CD4-positive, alpha-beta memory T cell (primary cell): ENCODE measurements around the gene TRAF3. TPM values are rescaled to one million over a fixed set of nuclear protein-coding genes. Genes with fewer than 3 reads are reported as not detected.
A peak's percentile ranks its signal among the peaks of the same experiment; 100 is the strongest.
"Not testable (repeated sequence)": the region's sequence is repeated elsewhere in the genome, so short reads cannot be mapped to it uniquely, and the experiment has no call there.

ENCODE experiments used
- CTCF ChIA-PET: fragments of 350-600 bp; sonication (Branson Sonifier 250); formaldehyde crosslinking; loops from one replicate; lab custom pipeline; 2021; ENCODE audit warnings: inconsistent platforms; ENCODE audit not compliant: partially characterized antibody; lab: Charles Lee
- POLR2A ChIA-PET: fragments of 350-600 bp; sonication (Branson Sonifier 250); formaldehyde crosslinking; loops from one replicate; lab custom pipeline; 2021; ENCODE audit not compliant: partially characterized antibody; lab: Charles Lee
- DNase-seq, 5 donors: peaks; one replicate each; pipeline versions ENCODE4 v3.0.0 to v3.0.0-alpha.2; 2020 to 2022; ENCODE audit warnings: mixed read lengths in 1 of 5
- H3K27ac ChIP-seq: one replicate; pipeline ENCODE4 v1.7.0; 2013; ENCODE audit warnings: low read depth, low read length
- H3K27me3 ChIP-seq: 2 replicates; pipeline ENCODE4 v1.7.0; 2013; ENCODE audit warnings: mild to moderate bottlenecking, low read length, moderate library complexity; ENCODE audit not compliant: insufficient read depth
- H3K36me3 ChIP-seq: 2 replicates; pipeline ENCODE4 v1.7.0; 2013; ENCODE audit warnings: mild to moderate bottlenecking, low read length, moderate library complexity; ENCODE audit not compliant: insufficient read depth
- H3K4me1 ChIP-seq: 2 replicates; pipeline ENCODE4 v1.7.0; 2013; ENCODE audit warnings: mild to moderate bottlenecking, low read length, moderate library complexity; ENCODE audit not compliant: insufficient read depth
- H3K4me3 ChIP-seq, 2 donors: one replicate each; pipeline ENCODE4 v1.7.0; 2013; ENCODE audit warnings: low read length in 2 of 2, mild to moderate bottlenecking in 1 of 2
- H3K9me3 ChIP-seq, 2 donors: one replicate each; pipeline ENCODE4 v1.7.0; 2013; ENCODE audit warnings: low read length in 2 of 2, control low read depth in 1 of 2; ENCODE audit not compliant: control insufficient read depth in 1 of 2
- H3K27ac Mint-ChIP-seq, 7 donors: one replicate each; pipeline ENCODE4 v1.8.0; 2020 to 2021; ENCODE audit warnings: mixed read lengths in 7 of 7, mild to moderate bottlenecking in 6 of 7, inconsistent platforms in 3 of 7, moderate library complexity in 3 of 7
- H3K27me3 Mint-ChIP-seq, 2 donors: one replicate each; pipeline ENCODE4 v1.8.0; 2020 to 2021; ENCODE audit warnings: mixed read lengths in 2 of 2
- H3K36me3 Mint-ChIP-seq, 2 donors: one replicate each; pipeline ENCODE4 v1.8.0; 2020 to 2021; ENCODE audit warnings: mixed read lengths in 2 of 2, inconsistent platforms in 1 of 2, mild to moderate bottlenecking in 1 of 2
- H3K4me1 Mint-ChIP-seq, 4 donors: one replicate each; pipeline ENCODE4 v1.8.0; 2020 to 2021; ENCODE audit warnings: mixed read lengths in 4 of 4, mild to moderate bottlenecking in 1 of 4
- H3K4me3 Mint-ChIP-seq, 8 donors: one replicate each; pipeline ENCODE4 v1.8.0; 2020 to 2021; ENCODE audit warnings: mixed read lengths in 8 of 8, mild to moderate bottlenecking in 7 of 8, moderate library complexity in 6 of 8, inconsistent platforms in 3 of 8
- H3K9me3 Mint-ChIP-seq, 8 donors: one replicate each; pipeline ENCODE4 v1.8.0; 2020 to 2021; ENCODE audit warnings: mixed read lengths in 8 of 8, mild to moderate bottlenecking in 5 of 8, inconsistent platforms in 3 of 8, moderate library complexity in 1 of 8
- intact Hi-C: fragments of 100-400 bp; cut with micrococcal nuclease; formaldehyde crosslinking; loops from one replicate; pipeline ENCODE4 v1.15.1; 2023
- polyA plus RNA-seq, 2 donors: library from polyadenylated mRNA; unstranded; fragments of 300-500 nt; fragmentation: Illumina TruSeq; gene quantifications; one replicate each; pipeline ENCODE4 v1.2.3, GENCODE V29; 2021
- total RNA-seq, 2 experiments: library from RNA; stranded (reverse); gene quantifications; one replicate each; pipeline ENCODE4 v1.2.3, GENCODE V29; 2021

TRAF3 gene
- total and polyA plus RNA-seq, 4 experiments from 2014 or later: 14.9 to 44.8 (median 32.2) TPM

GRCh38 chr14:102833341-102833740, 56.1 kb downstream of the TRAF3 start:
- Mint-ChIP-seq H3K36me3 (peaks cover 41 to 67% of the 10 kb centered on the region in 2 donors), H3K4me1 (peaks cover 28 to 36% (median 32%) of the 10 kb centered on the region in 4 donors), H3K9me3 (no peaks in the 10 kb centered on the region), H3K4me3 (no peak overlapping the region), H3K27me3 (no peaks in the 10 kb centered on the region), H3K27ac (no peak overlapping the region)
- DNase-seq: no peak
- H3K9me3 ChIP-seq: no peaks in the 10 kb centered on the region
- intact Hi-C loops: no loop called here
- peaks cover 3% of the 10 kb centered on the region for H3K4me1 ChIP-seq
- H3K27ac ChIP-seq: no peak overlapping the region
- no peak overlapping the region for H3K4me3 ChIP-seq
- CTCF ChIA-PET: no interaction called here
- POLR2A ChIA-PET: no interaction called here
- H3K27me3 ChIP-seq: no peaks in the 10 kb centered on the region
- peaks cover 8% of the 10 kb centered on the region for H3K36me3 ChIP-seq

- Mint-ChIP-seq H3K4me1 (peaks cover 24 to 30% (median 27%) of the 10 kb centered on the region in 4 donors), H3K36me3 (peaks cover 44 to 69% of the 10 kb centered on the region in 2 donors), H3K27ac (peak overlapping the region in 2 of 7 donors; percentile 38 to 42), H3K4me3 (no peak overlapping the region), H3K27me3 (no peaks in the 10 kb centered on the region), H3K9me3 (no peaks in the 10 kb centered on the region)
- Histone ChIP-seq H3K36me3 (peaks cover 8% of the 10 kb centered on the region), H3K27me3 (no peaks in the 10 kb centered on the region), H3K9me3 (no peaks in the 10 kb centered on the region), H3K4me1 (no peaks in the 10 kb centered on the region), H3K27ac (no peak overlapping the region), H3K4me3 (no peak overlapping the region)
- ChIA-PET POLR2A (no interaction called here), CTCF (no interaction called here)
- intact Hi-C loops: no loop called here
- DNase-seq: no peak
Observed at GRCh38 chr14:102833991-102834390, 56.7 kb downstream of the TRAF3 start.

DNA sequence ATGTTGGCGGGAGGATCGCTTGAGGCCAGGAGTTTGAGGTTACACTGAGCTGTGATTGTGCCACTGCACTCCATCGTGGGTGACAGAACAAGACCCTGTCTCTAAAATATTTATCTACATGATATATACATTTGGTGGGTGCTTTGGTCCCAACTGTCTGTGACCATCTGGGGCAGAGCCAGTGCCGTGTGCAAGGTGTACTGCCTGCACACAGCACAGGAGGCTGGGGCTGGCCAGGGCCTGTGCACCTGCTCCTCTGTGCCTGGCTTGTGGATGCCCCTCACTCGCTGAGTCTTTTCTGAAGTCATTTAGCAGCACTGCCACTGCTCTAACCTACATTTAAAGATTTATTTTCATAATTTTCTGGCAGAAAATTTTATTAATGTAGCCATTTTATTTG, 58.7 kb downstream of the TRAF3 start:
- H3K9me3 ChIP-seq: no peaks in the 10 kb centered on the region
- ChIA-PET POLR2A (interaction anchor here (1.2 kb wide), 1 partner anchor 14 kb away, joined by 4 read pairs; no protein-coding TSS in a partner anchor), CTCF (no interaction called here)
- H3K9me3 Mint-ChIP-seq: no peaks in the 10 kb centered on the region
- peaks cover 3% of the 10 kb centered on the region for H3K36me3 ChIP-seq
- intact Hi-C loops: no loop called here
- no peaks in the 10 kb centered on the region for H3K27me3 ChIP-seq
- H3K4me1 Mint-ChIP-seq: peaks cover 13 to 26% (median 22%) of the 10 kb centered on the region in 4 donors
- DNase-seq: no peak
- peaks cover 46 to 66% of the 10 kb centered on the region in 2 donors for H3K36me3 Mint-ChIP-seq
- H3K4me1 ChIP-seq: no peaks in the 10 kb centered on the region
- H3K27ac ChIP-seq: no peak overlapping the region
- H3K4me3 Mint-ChIP-seq: no peak overlapping the region
- no peaks in the 10 kb centered on the region for H3K27me3 Mint-ChIP-seq
- H3K4me3 ChIP-seq: no peak overlapping the region
- H3K27ac Mint-ChIP-seq: no peak overlapping the region

GRCh38 chr14:102837120-102837519, 59.9 kb downstream of the TRAF3 start:
- H3K36me3 Mint-ChIP-seq: peaks cover 44 to 64% of the 10 kb centered on the region in 2 donors

GRCh38 chr14:102838501-102838900, 61.3 kb downstream of the TRAF3 start:
- peaks cover 39 to 53% of the 10 kb centered on the region in 2 donors for H3K36me3 Mint-ChIP-seq
- H3K4me1 Mint-ChIP-seq: peaks cover 17 to 24% (median 21%) of the 10 kb centered on the region in 4 donors
- intact Hi-C loops: no loop called here

More at GRCh38 chr14:102837120-102837519, 59.9 kb downstream of the TRAF3 start:
- H3K27me3 ChIP-seq, H3K27me3 Mint-ChIP-seq, H3K9me3 ChIP-seq, DNase-seq, H3K4me3 ChIP-seq, H3K27ac ChIP-seq, intact Hi-C loops, H3K4me3 Mint-ChIP-seq, H3K27ac Mint-ChIP-seq, H3K36me3 ChIP-seq, H3K4me1 ChIP-seq, H3K9me3 Mint-ChIP-seq: not testable (repeated sequence)
- peaks cover 20 to 23% (median 21%) of the 10 kb centered on the region in 4 donors for H3K4me1 Mint-ChIP-seq
- CTCF ChIA-PET: interaction anchor here (0.7 kb wide), 1 partner anchor 49 kb away, joined by 3 read pairs; no protein-coding TSS in a partner anchor
- POLR2A ChIA-PET: interaction anchor here (1.2 kb wide), 1 partner anchor 13 kb away, joined by 4 read pairs; no protein-coding TSS in a partner anchor

GRCh38 chr14:102840115-102840514, 62.9 kb downstream of the TRAF3 start:
- no peak for DNase-seq
- Histone ChIP-seq H3K4me1 (no peaks in the 10 kb centered on the region), H3K4me3 (no peak overlapping the region), H3K27me3 (no peaks in the 10 kb centered on the region), H3K36me3 (no peaks in the 10 kb centered on the region), H3K9me3 (no peaks in the 10 kb centered on the region), H3K27ac (no peak overlapping the region)
- H3K4me3 Mint-ChIP-seq: no peak overlapping the region
- CTCF ChIA-PET: no interaction called here
- peaks cover 35 to 41% of the 10 kb centered on the region in 2 donors for H3K36me3 Mint-ChIP-seq
- H3K4me1 Mint-ChIP-seq: peaks cover 12 to 24% (median 19%) of the 10 kb centered on the region in 4 donors
- H3K27ac Mint-ChIP-seq: no peak overlapping the region
- intact Hi-C loops: no loop called here
- no peaks in the 10 kb centered on the region for H3K9me3 Mint-ChIP-seq
- POLR2A ChIA-PET: no interaction called here
- no peaks in the 10 kb centered on the region for H3K27me3 Mint-ChIP-seq

More at GRCh38 chr14:102838501-102838900, 61.3 kb downstream of the TRAF3 start:
- Mint-ChIP-seq H3K9me3 (no peaks in the 10 kb centered on the region), H3K4me3 (no peak overlapping the region), H3K27me3 (no peaks in the 10 kb centered on the region), H3K27ac (peak overlapping the region in 2 of 7 donors; percentile 6 to 82)
- POLR2A ChIA-PET: no interaction called here
- Histone ChIP-seq H3K9me3 (no peaks in the 10 kb centered on the region), H3K27ac (no peak overlapping the region), H3K36me3 (no peaks in the 10 kb centered on the region), H3K4me1 (no peaks in the 10 kb centered on the region), H3K27me3 (no peaks in the 10 kb centered on the region), H3K4me3 (no peak overlapping the region)
- CTCF ChIA-PET: no interaction called here
- DNase-seq: no peak

GRCh38 chr14:102840771-102841528, 63.7 kb downstream of the TRAF3 start:
- POLR2A ChIA-PET: no interaction called here
- peaks cover 10 to 24% (median 17%) of the 10 kb centered on the region in 4 donors for H3K4me1 Mint-ChIP-seq
- no peak overlapping the region for H3K27ac ChIP-seq

More at GRCh38 chr14:102840771-102841528, 63.7 kb downstream of the TRAF3 start:
- no peak for DNase-seq
- peaks cover 0 to under 1% (median 0%) of the 10 kb centered on the region in 8 donors for H3K9me3 Mint-ChIP-seq
- intact Hi-C loops: no loop called here
- Histone ChIP-seq H3K9me3 (no peaks in the 10 kb centered on the region), H3K27me3 (no peaks in the 10 kb centered on the region), H3K36me3 (no peaks in the 10 kb centered on the region), H3K4me1 (no peaks in the 10 kb centered on the region), H3K4me3 (no peak overlapping the region)
- H3K27me3 Mint-ChIP-seq: no peaks in the 10 kb centered on the region
- H3K4me3 Mint-ChIP-seq: no peak overlapping the region
- peak overlapping the region in 3 of 7 donors; percentile 7 to 82 (median 80) for H3K27ac Mint-ChIP-seq
- CTCF ChIA-PET: interaction anchor here (1.1 kb wide), 1 partner anchor 66 kb away, joined by 4 read pairs; no protein-coding TSS in a partner anchor
- peaks cover 35% of the 10 kb centered on the region in 2 donors for H3K36me3 Mint-ChIP-seq
